Psoas muscle (tissue), 8 donors: Measurements from ENCODE around the gene CYRIA. TPM values are rescaled to one million over a fixed set of nuclear protein-coding genes. Genes with fewer than 3 reads are reported as not detected.

Experiments used
- ATAC-seq, 4 donors: fragments of 200-7000 bp; cut with Tn5 transposase; one replicate each; pipeline ENCODE4 v1.9.1; 2020; ENCODE audit warnings: moderate library complexity in 3 of 4, mild to moderate bottlenecking in 2 of 4
- DNase-seq, 2 donors: peaks; one replicate each; pipeline ENCODE4 v3.0.0-alpha.2; 2020
- H3K27ac ChIP-seq: fragments of 200-600 bp; one replicate; pipeline ENCODE4 v1.8.0; 2022
- H3K27me3 ChIP-seq, 3 donors: fragments of 200-600 bp in 1 of 3; one replicate each; pipeline versions ENCODE4 v1.6.1 to v1.8.0; 2013 to 2022; ENCODE audit warnings: low read length in 2 of 3, mild to moderate bottlenecking in 2 of 3, moderate library complexity in 1 of 3; ENCODE audit not compliant: insufficient read depth in 3 of 3
- H3K36me3 ChIP-seq, 2 donors: fragments of 200-600 bp in 1 of 2; one replicate each; pipeline versions ENCODE4 v1.6.1 to v1.8.0; 2013 to 2022; ENCODE audit warnings: low read depth in 1 of 2, mild to moderate bottlenecking in 1 of 2, moderate library complexity in 1 of 2; ENCODE audit not compliant: insufficient read depth in 1 of 2
- H3K4me1 ChIP-seq: fragments of 200-600 bp; one replicate; pipeline ENCODE4 v1.8.0; 2022
- H3K4me3 ChIP-seq: fragments of 200-600 bp; one replicate; pipeline ENCODE4 v1.8.0; 2022; ENCODE audit warnings: mild to moderate bottlenecking
- H3K9me3 ChIP-seq: fragments of 200-600 bp; one replicate; pipeline ENCODE4 v1.8.0; 2022
- WGBS, 3 donors: extraction: QIAGEN DNeasy Blood & Tissue Kit; methylation state at CpG; one replicate each; pipeline versions ENCODE4 v1.1.6 to v1.1.7; 2013; 5-methylcytosine and 5-hydroxymethylcytosine counted together
- intact Hi-C, 2 donors: fragments of 100-400 bp; cut with DNase I; formaldehyde crosslinking; loops; one replicate each; pipeline versions ENCODE4 v1.11.0 to v1.14.2; 2022
- polyA plus RNA-seq, 3 donors: library from polyadenylated mRNA; stranded (reverse); fragments of 200-250 nt; gene quantifications; one replicate each; pipeline ENCODE4 v1.2.3, GENCODE V29; 2013
- total RNA-seq, 4 donors: library from RNA; stranded (reverse); fragmentation: NEBNext Ultra II Directional in 2 of 4; extraction: Animal tissue kit (Norgen Biotek cat#: 25700) in 2 of 4; gene quantifications; one replicate each; pipeline versions ENCODE4 v1.2.1 to v1.2.4, GENCODE V29; 2021 to 2023
- TF ChIP-seq, protein P1 (sequence below): fragments of 200-600 bp; IDR thresholded peaks from one replicate; pipeline ENCODE4 v1.8.0; 2022; ENCODE audit warnings: antibody characterized with exemption
- donor health status: healthy with polysubstance abuse.
- donor health status: DM: no; HTN: no; CAD: no; lungs with moderate emphysema.
- donor health status: Bipolar disorder and iron deficiency.
- donor health status: healthy.
- donor health status: DM: yes; HTN: yes; CAD: no.
- donor health status: DM: no; HTN: no; CAD: no.
- donor health status: DM: no; HTN: no; CAD: no.
- donor health status: DM: yes; HTN: yes; CAD: no.

The CYRIA gene
- total and polyA plus RNA-seq, 7 donors, result 3.8 to 16.8 (median 9.5) TPM

DNA sequence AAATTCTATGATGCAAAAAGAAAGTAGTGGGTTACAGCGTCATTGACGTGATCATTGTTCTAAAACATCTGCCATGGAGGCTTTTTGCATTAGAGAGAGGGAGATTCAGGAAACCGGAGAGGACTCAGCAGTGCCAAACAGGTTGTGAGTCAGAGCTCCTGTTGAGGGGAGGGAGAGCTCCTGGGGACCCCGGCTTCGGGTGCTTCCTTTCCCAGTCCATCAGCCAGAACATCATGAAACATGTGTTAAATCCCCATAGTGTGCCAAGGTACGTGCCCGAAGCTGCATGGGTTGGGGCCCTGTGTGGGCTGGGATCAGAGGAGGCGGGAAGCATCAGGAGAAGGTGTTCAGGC, 791 bp upstream of the CYRIA start:
- Histone ChIP-seq H3K36me3 (no peaks in the 10 kb centered on the region), H3K9me3 (no peaks in the 10 kb centered on the region), H3K4me1 (peaks cover 32% of the 10 kb centered on the region), H3K27me3 (no peaks in the 10 kb centered on the region), H3K4me3 (peak overlapping the region; percentile 78), H3K27ac (peak overlapping the region; percentile 11)
- intact Hi-C loops, result loop anchor here in 1 of 2 donors (5.0 kb wide), 2 partner anchors 34 to 61 kb away; no protein-coding TSS in a partner anchor
- DNase-seq, result peak; percentile 34 to 61
- WGBS, 3 donors, result 33 to 59% (median 33%) methylated on average over 8 of the region's 8 CpGs
- TF ChIP-seq, protein P1, sequence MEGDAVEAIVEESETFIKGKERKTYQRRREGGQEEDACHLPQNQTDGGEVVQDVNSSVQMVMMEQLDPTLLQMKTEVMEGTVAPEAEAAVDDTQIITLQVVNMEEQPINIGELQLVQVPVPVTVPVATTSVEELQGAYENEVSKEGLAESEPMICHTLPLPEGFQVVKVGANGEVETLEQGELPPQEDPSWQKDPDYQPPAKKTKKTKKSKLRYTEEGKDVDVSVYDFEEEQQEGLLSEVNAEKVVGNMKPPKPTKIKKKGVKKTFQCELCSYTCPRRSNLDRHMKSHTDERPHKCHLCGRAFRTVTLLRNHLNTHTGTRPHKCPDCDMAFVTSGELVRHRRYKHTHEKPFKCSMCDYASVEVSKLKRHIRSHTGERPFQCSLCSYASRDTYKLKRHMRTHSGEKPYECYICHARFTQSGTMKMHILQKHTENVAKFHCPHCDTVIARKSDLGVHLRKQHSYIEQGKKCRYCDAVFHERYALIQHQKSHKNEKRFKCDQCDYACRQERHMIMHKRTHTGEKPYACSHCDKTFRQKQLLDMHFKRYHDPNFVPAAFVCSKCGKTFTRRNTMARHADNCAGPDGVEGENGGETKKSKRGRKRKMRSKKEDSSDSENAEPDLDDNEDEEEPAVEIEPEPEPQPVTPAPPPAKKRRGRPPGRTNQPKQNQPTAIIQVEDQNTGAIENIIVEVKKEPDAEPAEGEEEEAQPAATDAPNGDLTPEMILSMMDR, result no peak
- ATAC-seq, result peak in 3 of 4 donors; percentile 28 to 48 (median 32)

DNA sequence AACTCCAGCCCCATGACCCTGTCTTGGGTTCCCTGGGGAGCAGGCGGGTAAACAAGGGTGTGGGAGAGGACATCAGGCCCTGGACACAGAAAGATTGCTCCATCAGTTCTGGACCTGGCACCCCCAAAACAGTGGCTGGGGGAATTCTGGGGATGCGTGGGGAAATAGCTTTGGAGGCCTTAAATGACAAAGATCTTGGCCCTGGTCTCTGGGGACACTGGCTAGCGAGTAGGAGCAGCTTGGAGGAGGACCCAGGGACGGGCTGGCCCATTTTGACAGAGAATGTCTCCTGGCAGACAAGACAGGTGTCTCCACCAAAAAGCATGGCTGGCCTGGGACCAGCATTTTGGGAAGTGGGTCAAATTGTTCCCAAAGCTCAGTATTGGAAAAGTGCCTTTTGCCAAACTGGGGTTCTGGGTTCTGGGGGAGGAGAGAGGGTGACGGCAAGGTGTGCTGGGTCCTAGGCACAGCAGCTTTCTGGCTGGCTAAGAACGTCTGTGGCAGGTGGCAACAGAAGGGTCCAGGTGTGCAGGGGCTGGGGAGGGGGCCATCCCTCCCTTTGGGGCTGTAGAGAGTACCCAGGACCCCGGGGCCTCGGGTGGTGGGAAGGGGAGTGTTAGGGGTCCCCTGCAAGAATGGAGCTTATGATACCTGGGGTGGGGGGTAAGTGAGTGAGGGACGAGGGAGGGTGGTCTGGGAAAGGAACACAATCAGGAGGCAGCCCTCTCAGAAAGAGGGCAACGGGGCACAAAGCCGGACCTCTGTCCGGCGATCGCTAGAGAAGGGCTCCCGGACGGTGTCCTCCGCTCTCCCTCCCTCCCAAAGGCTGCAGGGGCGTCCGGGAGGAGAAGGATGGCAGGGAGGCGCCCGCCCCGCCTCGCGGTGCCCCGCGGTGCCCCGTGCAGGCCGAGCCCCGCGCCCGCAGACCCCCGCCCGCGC, 556 bp downstream of the CYRIA start:
- no peaks in the 10 kb centered on the region for H3K36me3 ChIP-seq
- no peaks in the 10 kb centered on the region for H3K9me3 ChIP-seq
- peak overlapping the region; percentile 78 for H3K4me3 ChIP-seq
- peak in 2 of 4 donors; percentile 23 to 48 for ATAC-seq
- TF ChIP-seq, protein P1, result no peak
- peak; percentile 34 to 78 for DNase-seq
- intact Hi-C loops, result loop anchor here in 1 of 2 donors (5.0 kb wide), 3 partner anchors 33 to 62 kb away; no protein-coding TSS in a partner anchor
- H3K27ac ChIP-seq, result peak overlapping the region; percentile 65
- H3K27me3 ChIP-seq, result no peaks in the 10 kb centered on the region
- H3K4me1 ChIP-seq, result peaks cover 41% of the 10 kb centered on the region
- 5 to 21% (median 10%) methylated on average over 9 to 32 of the region's 34 CpGs for WGBS, 3 donors

DNA sequence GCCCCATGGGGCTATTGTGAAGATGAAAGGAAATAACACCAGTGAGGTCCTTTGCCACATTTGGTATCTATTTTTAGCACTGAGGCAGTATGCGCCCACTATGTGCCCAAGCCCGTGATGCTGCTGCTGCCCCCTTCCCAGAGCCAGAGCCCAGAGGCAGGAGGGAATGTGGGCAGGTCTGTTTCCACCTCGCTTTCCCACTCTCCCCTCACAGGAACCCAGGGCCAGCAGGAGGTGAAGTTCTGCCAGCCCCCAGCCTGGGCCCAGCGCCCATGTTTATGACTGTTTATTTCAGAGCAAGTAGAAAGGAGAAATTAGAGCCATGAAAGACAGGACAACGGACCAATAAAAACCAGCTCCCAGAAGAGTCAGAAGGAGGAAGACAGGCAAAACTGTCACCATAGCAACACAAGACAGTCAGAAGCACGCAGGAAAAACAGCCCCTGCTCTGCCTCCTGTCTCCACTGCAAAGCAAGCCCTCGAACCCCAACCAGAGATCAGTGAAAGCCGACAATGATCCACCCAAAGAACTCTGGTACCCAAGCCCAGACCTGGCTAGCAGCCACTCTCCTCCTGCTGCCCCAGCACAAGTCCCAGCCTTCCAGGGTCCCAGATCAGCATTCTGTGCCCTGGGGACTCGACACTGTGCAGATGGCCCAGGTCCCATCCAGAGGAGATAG, 1.4 kb downstream of the CYRIA start:
- Histone ChIP-seq H3K27ac (peak overlapping the region; percentile 65), H3K4me3 (peak overlapping the region; percentile 78), H3K27me3 (no peaks in the 10 kb centered on the region), H3K36me3 (no peaks in the 10 kb centered on the region), H3K4me1 (peaks cover 45% of the 10 kb centered on the region), H3K9me3 (no peaks in the 10 kb centered on the region)
- intact Hi-C loops, result loop anchor here in 1 of 2 donors (5.0 kb wide), 1 partner anchor 47 kb away; no protein-coding TSS in a partner anchor
- TF ChIP-seq, protein P1, result no peak
- 9 to 37% (median 16%) methylated on average over 9 of the region's 9 CpGs for WGBS, 3 donors
- ATAC-seq, result peak; percentile 34 to 69 (median 41)
- peak; percentile 53 to 75 for DNase-seq

DNA sequence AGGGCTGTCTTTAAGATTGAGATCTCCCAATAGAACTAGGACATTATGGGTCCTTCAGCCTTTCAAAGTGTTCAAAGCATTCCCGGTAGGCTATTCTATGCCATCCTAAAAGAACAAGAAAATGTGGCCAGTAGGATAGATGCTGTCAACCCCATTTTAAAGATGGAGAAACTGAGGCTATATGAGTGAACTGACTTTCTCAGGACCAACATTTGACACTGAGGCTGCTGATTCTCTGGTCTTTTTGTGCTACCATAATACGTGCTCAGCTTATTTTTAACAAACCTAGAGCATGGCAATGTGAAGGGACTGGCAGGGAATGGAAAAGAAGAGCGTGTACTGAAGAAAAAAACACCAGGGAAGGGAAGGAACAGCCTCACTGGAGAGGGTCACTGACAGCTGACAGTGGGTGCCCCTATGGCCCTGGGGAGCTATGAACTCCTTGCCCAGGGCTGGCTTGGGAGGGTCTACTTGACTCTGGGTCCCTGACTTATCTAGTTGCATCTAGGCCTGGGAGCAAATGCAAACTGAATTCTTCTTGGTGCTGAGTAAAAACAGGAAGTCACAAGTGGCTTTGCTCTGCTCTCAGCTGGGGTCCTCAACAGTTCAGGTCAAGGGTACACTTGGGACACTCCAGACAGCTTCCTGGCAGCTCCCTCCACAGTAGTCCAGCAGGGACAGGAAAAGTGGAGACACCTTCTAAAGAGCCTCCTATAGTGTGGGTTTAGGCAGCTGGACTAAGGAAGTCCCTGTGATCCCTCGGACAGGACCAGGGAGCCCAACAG, 2.3 kb downstream of the CYRIA start:
- DNase-seq (no peak), ATAC-seq (no peak)
- Histone ChIP-seq H3K27ac (peak overlapping the region; percentile 65), H3K9me3 (no peaks in the 10 kb centered on the region), H3K36me3 (no peaks in the 10 kb centered on the region), H3K4me1 (peaks cover 54% of the 10 kb centered on the region), H3K4me3 (peak overlapping the region; percentile 78), H3K27me3 (no peaks in the 10 kb centered on the region)
- TF ChIP-seq, protein P1, result no peak
- intact Hi-C loops, result loop anchor here in 1 of 2 donors (5.0 kb wide), 1 partner anchor 46 kb away; no protein-coding TSS in a partner anchor
- WGBS, 3 donors, result 70 to 83% (median 82%) methylated on average over 4 of the region's 4 CpGs
